Body of pancreas (tissue), 4 donors: ENCODE results near the gene PDE1C.

ENCODE experiments used
- CTCF ChIP-seq, 7 experiments: fragments of 450-650 bp in 4 of 7; fragments of 200-600 bp in 3 of 7; sonication (generic) in 3 of 7; IDR thresholded peaks; one replicate each; pipeline ENCODE4 v1.5.1; 2016 to 2019; ENCODE audit warnings: antibody characterized with exemption in 7 of 7
- POLR2A ChIP-seq, 3 donors: fragments of 450-650 bp; IDR thresholded peaks; one replicate each; pipeline ENCODE4 v1.6.1; 2016; ENCODE audit warnings: antibody characterized with exemption in 3 of 3, mild to moderate bottlenecking in 2 of 3

GRCh38 chr7:31934551-31934950, 135.7 kb downstream of the PDE1C start:
- no peak for TF ChIP-seq CTCF (IDR thresholded peaks at IDR 0.05)
- no peak for TF ChIP-seq POLR2A (IDR thresholded peaks at IDR 0.05)
